ENCODE results near the gene HDAC3.

The HDAC3 gene

GRCh38 chr5:141649972-141650371, 13.3 kb upstream of the HDAC3 start:
- TF ChIP-seq CTCF (IDR thresholded peaks at IDR 0.05; ENCODE audit: borderline replicate concordance, insufficient read depth, low read depth, low read length), result no peak
- H3K4me3 ChIP-seq (ENCODE audit: low read depth, low read length), result no peak overlapping the region

GRCh38 chr5:141649056-141649688, 12.5 kb upstream of the HDAC3 start:
- TF ChIP-seq CTCF (IDR thresholded peaks at IDR 0.05; ENCODE audit: borderline replicate concordance, insufficient read depth, low read depth, low read length), result no peak
- H3K4me3 ChIP-seq (ENCODE audit: low read depth, low read length), result no peak overlapping the region

- no peak overlapping the region for H3K4me3 ChIP-seq (ENCODE audit: low read depth, low read length)
- TF ChIP-seq CTCF (IDR thresholded peaks at IDR 0.05; ENCODE audit: borderline replicate concordance, insufficient read depth, low read depth, low read length), result no peak
Measured at GRCh38 chr5:141647851-141648250, 11.2 kb upstream of the HDAC3 start.

- no peak overlapping the region for H3K4me3 ChIP-seq (ENCODE audit: low read depth, low read length)
- TF ChIP-seq CTCF (IDR thresholded peaks at IDR 0.05; ENCODE audit: borderline replicate concordance, insufficient read depth, low read depth, low read length), result no peak
Measured at GRCh38 chr5:141647242-141647641, 10.6 kb upstream of the HDAC3 start.

- no peak overlapping the region for H3K4me3 ChIP-seq (ENCODE audit: low read depth, low read length)
- no peak for TF ChIP-seq CTCF (IDR thresholded peaks at IDR 0.05; ENCODE audit: borderline replicate concordance, insufficient read depth, low read depth, low read length)
Measured at GRCh38 chr5:141646026-141646425, 9.4 kb upstream of the HDAC3 start.

- peak; percentile 24; the same call in 1 of the 2 replicates for TF ChIP-seq CTCF (IDR thresholded peaks at IDR 0.05; ENCODE audit: borderline replicate concordance, insufficient read depth, low read depth, low read length)
- H3K4me3 ChIP-seq (ENCODE audit: low read depth, low read length), result no peak overlapping the region
Measured at GRCh38 chr5:141641634-141642267, 5.1 kb upstream of the HDAC3 start.

- no peak overlapping the region for H3K4me3 ChIP-seq (ENCODE audit: low read depth, low read length)
Measured at GRCh38 chr5:141640698-141641097, 4.0 kb upstream of the HDAC3 start.

More at GRCh38 chr5:141640698-141641097, 4.0 kb upstream of the HDAC3 start:
- TF ChIP-seq CTCF (IDR thresholded peaks at IDR 0.05; ENCODE audit: borderline replicate concordance, insufficient read depth, low read depth, low read length), result no peak

Data from GM12875 (cell line).